Activated T-helper 1 cell treated with anti-CD3 and anti-CD28 coated beads, Interleukin-12 subunit alpha, Interleukin-12 subunit beta, Interleukin-2, Interleukin-4 antibody, amounts not matched to agents 30 ng/mL and 10 ng/mL and 1 ng/mL, durations not matched to agents 14 hours and 24 hours and 36 hours (primary cell): Measurements from ENCODE around the gene TBXAS1. TPM values are rescaled to one million over a fixed set of nuclear protein-coding genes. Genes with fewer than 3 reads are reported as not detected.

Experiments
- DNase-seq: peaks from one replicate; pipeline ENCODE4 v3.0.0; 2021; ENCODE audit warnings: low spot score
- H3K27ac Mint-ChIP-seq: one replicate; pipeline ENCODE4 v1.8.0; 2021; ENCODE audit warnings: mild to moderate bottlenecking, mixed read lengths
- H3K27me3 Mint-ChIP-seq: one replicate; pipeline ENCODE4 v1.8.0; 2022; ENCODE audit warnings: mild to moderate bottlenecking, moderate library complexity, mixed read lengths; ENCODE audit not compliant: insufficient read depth
- H3K36me3 Mint-ChIP-seq: one replicate; pipeline ENCODE4 v1.8.0; 2021; ENCODE audit warnings: low read depth, mixed read lengths
- H3K4me1 Mint-ChIP-seq: one replicate; pipeline ENCODE4 v1.8.0; 2021; ENCODE audit warnings: low read depth, mixed read lengths
- H3K4me3 Mint-ChIP-seq: one replicate; pipeline ENCODE4 v1.8.0; 2021; ENCODE audit warnings: mild to moderate bottlenecking, moderate library complexity, mixed read lengths
- H3K9me3 Mint-ChIP-seq: one replicate; pipeline ENCODE4 v1.8.0; 2021; ENCODE audit warnings: mixed read lengths
- intact Hi-C: fragments of 100-400 bp; cut with micrococcal nuclease; formaldehyde crosslinking; loops from one replicate; pipeline ENCODE4 v1.15.1; 2024
- total RNA-seq: library from RNA; stranded (reverse); gene quantifications from 2 replicates; pipeline ENCODE4 v1.2.3, GENCODE V29; 2022

The TBXAS1 gene
- total RNA-seq, 1 donor from 2014 or later, result 2.4 TPM

DNA sequence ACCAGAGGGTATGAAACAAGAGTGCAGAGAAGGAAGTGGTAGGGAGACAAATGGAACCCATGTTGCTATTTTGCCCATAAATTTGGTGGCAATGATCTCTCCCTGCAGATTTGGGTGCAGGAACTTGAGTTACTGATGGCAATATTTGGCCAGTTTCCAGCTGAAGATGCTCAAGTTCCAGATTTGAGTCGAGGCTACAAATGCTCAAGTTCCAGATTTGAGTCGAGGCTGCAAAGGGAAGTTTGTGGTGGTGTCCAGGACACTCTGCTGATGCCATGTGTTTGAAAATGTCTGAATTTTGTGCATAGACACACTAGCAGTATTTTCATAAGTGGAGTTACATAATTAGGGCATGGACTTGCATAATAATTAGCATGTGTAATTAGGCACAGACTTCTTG is 40.8 kb downstream of the TBXAS1 start:
- Mint-ChIP-seq H3K27me3 (peaks cover 4% of the 10 kb centered on the region), H3K4me1 (no peaks in the 10 kb centered on the region), H3K27ac (no peak overlapping the region), H3K4me3 (no peak overlapping the region), H3K9me3 (peaks cover 8% of the 10 kb centered on the region), H3K36me3 (no peaks in the 10 kb centered on the region)
- no peak for DNase-seq
- intact Hi-C loops, result no loop called here

DNA sequence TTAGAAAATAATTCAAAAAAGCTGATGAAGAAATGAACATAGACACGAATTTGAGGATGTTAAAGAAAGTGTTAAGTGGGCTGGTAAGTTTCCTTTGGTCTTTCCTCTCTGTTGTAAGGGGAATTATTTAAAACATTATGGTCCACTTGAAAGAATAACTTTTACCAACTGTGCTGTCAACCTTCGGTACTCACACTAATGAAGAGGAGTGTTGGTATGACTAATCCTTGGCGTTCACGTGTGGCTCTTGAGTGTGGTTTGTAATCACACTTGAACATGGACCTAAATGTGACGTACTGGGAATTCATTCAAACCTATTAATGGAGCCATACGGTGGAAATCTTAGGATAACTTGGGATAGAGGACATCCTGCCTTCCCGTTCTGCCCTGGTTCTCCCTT is 41.3 kb downstream of the TBXAS1 start:
- Mint-ChIP-seq H3K9me3 (peaks cover 4% of the 10 kb centered on the region), H3K36me3 (no peaks in the 10 kb centered on the region), H3K27ac (no peak overlapping the region), H3K4me1 (no peaks in the 10 kb centered on the region), H3K27me3 (peaks cover 2% of the 10 kb centered on the region), H3K4me3 (no peak overlapping the region)
- intact Hi-C loops, result no loop called here
- no peak for DNase-seq

DNA sequence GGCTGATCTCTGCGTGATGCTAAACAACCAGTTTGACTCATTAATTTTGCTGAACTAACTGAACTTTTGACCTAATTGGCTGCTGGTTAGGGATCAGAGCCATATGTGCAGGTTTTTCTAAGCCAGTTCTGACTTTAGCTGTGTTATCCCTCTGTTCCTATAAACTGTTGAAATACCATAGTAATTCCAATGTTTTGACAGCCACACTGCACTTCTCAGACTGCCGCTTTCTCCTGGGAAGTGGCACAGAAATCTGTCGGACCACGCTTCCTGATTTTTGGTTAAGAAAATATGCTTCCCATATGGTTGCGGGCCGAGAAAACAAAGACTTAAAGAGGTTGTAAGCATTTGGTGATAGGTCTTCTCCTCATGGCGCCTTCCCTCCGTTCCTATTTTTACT is 42.3 kb downstream of the TBXAS1 start:
- Mint-ChIP-seq H3K4me3 (no peak overlapping the region), H3K9me3 (peaks cover 4% of the 10 kb centered on the region), H3K36me3 (no peaks in the 10 kb centered on the region), H3K27ac (no peak overlapping the region), H3K27me3 (peaks cover 2% of the 10 kb centered on the region), H3K4me1 (no peaks in the 10 kb centered on the region)
- intact Hi-C loops, result no loop called here
- no peak for DNase-seq

DNA sequence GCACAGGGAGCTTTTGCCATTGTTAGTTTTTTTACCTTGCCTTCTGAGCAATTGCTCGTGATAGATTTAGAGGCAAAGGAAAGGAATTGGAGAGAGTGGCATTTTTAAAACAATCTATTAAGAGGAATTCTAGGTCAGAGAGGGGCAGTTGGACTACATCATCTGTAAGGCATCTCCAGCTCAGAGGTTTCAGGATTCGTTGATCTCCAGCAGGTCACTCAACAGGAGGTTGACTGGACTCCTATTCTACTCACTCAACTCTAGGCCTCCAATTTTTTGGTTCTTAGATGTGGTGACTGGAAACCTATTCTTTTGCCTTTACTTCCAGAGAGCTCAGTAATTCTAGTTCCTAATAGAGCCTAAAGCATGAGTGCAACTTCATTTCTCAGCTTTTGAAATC is 42.8 kb downstream of the TBXAS1 start:
- Mint-ChIP-seq H3K4me3 (no peak overlapping the region), H3K27me3 (no peaks in the 10 kb centered on the region), H3K27ac (no peak overlapping the region), H3K9me3 (peaks cover 4% of the 10 kb centered on the region), H3K36me3 (no peaks in the 10 kb centered on the region), H3K4me1 (no peaks in the 10 kb centered on the region)
- intact Hi-C loops, result no loop called here
- DNase-seq, result no peak

DNA sequence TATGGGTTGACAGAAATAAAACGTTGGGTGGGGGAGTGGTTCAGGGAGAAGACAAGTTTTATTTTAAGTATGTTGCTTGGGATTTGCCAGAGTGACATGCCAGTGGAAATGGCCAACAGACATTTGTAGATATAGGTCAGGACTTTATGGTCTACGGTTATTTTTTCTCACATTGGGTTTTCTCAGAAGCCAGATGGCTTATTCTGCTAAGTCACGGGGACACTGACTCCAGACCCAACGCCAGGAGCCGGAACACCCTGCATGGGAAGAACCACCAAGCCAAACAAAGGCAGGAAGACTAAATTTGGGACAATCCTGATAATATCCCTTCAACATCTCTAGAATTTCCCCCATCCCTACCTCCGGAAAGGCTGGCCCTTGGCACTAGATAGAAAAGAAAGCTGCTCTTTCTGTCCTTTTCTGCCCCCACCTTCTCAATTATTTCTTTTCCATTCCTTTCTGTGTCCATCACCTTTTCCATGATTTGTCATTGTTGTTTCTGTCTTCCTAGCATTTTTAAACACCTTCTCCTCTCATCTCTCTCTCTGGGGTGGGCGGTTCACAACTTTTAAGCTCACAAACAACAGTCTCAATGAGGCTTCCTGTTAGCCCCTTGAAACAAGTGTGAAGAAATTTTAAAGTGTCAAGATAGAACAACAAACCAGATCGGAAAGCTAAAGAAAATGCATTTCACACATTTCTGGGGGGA is 44.7 kb downstream of the TBXAS1 start:
- DNase-seq, result no peak
- no peak overlapping the region for H3K4me3 Mint-ChIP-seq
- peaks cover 7% of the 10 kb centered on the region for H3K4me1 Mint-ChIP-seq
- H3K27me3 Mint-ChIP-seq, result no peaks in the 10 kb centered on the region
- no peaks in the 10 kb centered on the region for H3K9me3 Mint-ChIP-seq
- intact Hi-C loops, result no loop called here
- no peak overlapping the region for H3K27ac Mint-ChIP-seq
- no peaks in the 10 kb centered on the region for H3K36me3 Mint-ChIP-seq

DNA sequence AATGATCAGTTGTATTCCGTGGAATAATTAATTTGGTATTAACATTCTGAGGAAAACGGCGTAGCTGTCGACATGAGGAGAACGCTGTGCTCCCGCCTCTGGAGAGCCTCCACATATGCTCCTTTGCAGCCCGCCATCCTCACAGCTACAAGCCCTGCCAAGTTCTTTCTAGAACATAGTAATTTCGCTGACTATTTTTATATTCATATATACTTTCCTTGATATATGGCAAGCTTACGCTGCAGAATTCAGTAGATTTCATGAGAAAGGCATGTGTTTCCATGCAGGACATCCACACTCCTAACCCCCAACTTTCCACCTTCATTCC is 45.2 kb downstream of the TBXAS1 start:
- H3K4me1 Mint-ChIP-seq, result peaks cover 7% of the 10 kb centered on the region
- DNase-seq, result no peak
- H3K4me3 Mint-ChIP-seq, result no peak overlapping the region
- H3K27ac Mint-ChIP-seq, result no peak overlapping the region
- intact Hi-C loops, result no loop called here
- peaks cover 2% of the 10 kb centered on the region for H3K27me3 Mint-ChIP-seq
- H3K36me3 Mint-ChIP-seq, result no peaks in the 10 kb centered on the region
- no peaks in the 10 kb centered on the region for H3K9me3 Mint-ChIP-seq

DNA sequence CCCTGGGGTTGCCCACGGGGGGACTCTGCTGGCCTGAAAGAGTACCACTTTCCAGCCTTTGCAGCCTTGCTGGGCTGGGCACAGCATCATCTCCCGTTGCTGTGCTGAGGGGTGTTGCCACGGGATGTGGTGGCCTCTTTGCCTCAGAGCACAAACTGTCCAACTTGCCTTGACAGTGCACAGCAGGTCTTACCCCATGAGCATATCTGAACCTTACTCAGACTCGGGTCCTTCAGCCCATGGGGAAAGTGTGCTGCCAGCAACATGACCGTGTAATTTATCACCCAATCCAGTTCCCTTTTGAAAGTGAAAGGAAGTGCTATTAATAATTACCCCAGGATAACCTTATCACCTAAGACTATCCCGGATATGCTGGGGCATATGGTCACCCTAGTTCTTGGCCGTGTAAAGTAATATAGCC is 46.8 kb downstream of the TBXAS1 start:
- Mint-ChIP-seq H3K27ac (no peak overlapping the region), H3K4me3 (no peak overlapping the region), H3K27me3 (peaks cover 2% of the 10 kb centered on the region), H3K9me3 (no peaks in the 10 kb centered on the region), H3K4me1 (peaks cover 7% of the 10 kb centered on the region), H3K36me3 (no peaks in the 10 kb centered on the region)
- DNase-seq, result no peak
- intact Hi-C loops, result no loop called here

DNA sequence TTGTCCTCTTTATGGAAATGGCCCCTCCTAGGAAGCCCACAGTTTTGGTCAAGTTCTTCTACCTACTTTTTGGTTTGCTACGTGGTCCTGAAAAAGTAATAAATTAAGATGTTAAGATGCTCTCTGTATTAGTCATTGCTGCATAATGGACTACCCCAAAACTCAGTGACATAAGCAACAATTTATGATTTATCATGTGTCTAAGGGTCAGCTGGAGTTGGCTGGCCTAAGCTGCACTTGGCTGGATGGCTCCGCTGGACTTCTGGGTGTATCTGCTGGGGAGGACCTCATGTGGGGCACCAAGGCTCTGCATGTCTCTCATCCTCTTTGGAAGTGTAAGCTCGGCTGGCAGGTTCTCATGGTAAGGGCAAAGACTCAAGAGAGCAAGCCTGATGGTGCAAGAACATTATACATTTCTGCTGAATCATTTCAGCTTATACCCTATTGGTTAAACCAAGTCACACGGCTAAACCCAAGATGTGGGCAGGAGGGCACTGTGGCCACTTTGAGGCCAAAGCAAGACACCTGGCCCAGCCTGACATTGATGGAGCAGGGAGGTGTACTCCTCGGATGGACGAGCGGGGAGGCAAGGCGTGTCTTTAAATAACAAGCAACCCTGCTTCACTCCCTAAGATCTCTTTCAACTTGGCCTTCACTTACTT is 47.7 kb downstream of the TBXAS1 start:
- Mint-ChIP-seq H3K4me1 (peaks cover 7% of the 10 kb centered on the region), H3K36me3 (no peaks in the 10 kb centered on the region), H3K4me3 (no peak overlapping the region), H3K9me3 (no peaks in the 10 kb centered on the region), H3K27ac (no peak overlapping the region), H3K27me3 (peaks cover 2% of the 10 kb centered on the region)
- no peak for DNase-seq
- intact Hi-C loops, result no loop called here

DNA sequence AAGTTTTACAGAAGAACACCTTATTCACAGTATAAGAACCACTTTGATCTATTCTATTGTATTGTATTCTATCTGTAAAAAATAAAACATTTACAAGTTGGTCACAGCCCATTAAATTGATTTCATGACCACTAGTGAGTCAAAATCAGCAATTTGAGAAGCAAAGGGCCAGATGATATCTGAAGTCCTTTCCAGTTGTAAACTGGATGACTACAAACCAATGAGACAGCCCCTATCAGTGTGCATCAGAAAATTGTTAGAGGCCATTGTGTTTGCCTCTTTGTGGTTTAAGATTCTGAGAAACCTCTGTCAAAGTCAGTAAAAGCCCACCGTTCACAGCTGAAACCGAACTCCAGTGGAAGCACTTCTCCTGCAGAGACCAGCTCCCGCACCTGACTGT is 54.8 kb downstream of the TBXAS1 start:
- DNase-seq, result no peak
- Mint-ChIP-seq H3K27me3 (peaks cover 5% of the 10 kb centered on the region), H3K4me1 (peaks cover 6% of the 10 kb centered on the region), H3K36me3 (no peaks in the 10 kb centered on the region), H3K9me3 (no peaks in the 10 kb centered on the region), H3K27ac (no peak overlapping the region), H3K4me3 (no peak overlapping the region)
- intact Hi-C loops, result no loop called here

DNA sequence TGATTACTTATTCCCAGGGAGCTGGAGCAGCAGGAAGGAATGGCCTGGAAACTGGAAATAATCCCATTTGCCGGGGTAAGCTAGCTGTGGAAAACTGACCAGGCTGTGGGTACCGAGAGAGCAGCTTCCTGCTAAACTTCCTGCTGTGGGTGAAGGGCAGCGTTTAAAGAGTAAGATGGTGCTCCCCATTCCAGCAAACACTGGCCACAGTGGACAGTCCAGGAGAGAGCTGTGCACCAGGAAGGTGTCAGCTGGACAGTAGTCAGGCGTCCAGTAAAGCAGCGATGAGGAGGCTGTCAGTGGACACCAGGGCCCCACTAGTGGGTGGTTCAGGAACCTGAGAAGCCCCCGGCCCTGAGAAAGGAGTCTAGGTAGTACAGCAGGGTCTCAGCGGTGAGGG is 55.4 kb downstream of the TBXAS1 start:
- Mint-ChIP-seq H3K4me1 (peaks cover 6% of the 10 kb centered on the region), H3K27ac (no peak overlapping the region), H3K36me3 (no peaks in the 10 kb centered on the region), H3K9me3 (no peaks in the 10 kb centered on the region), H3K4me3 (no peak overlapping the region), H3K27me3 (peaks cover 3% of the 10 kb centered on the region)
- DNase-seq, result no peak
- intact Hi-C loops, result no loop called here

DNA sequence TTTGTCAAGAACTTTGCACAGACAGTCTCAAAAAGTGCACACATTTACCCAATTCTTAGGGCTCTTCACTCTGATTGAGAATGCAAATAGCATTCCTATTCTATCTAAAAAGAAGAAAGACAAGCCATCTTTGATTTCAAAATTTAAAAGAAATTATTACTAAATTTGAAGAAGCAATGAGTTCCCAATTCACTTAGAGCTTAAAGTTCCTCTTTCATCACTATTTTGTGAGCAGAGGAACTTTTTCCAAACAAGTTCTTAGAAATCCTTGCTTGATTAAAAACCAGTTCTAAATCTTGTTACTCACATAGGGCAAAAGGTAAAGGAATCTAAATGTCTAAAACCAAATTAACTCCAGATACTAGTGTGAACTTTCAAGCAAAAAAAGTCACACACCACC is 56.4 kb downstream of the TBXAS1 start:
- Mint-ChIP-seq H3K36me3 (no peaks in the 10 kb centered on the region), H3K27me3 (peaks cover 3% of the 10 kb centered on the region), H3K4me1 (peaks cover 6% of the 10 kb centered on the region), H3K27ac (no peak overlapping the region), H3K4me3 (no peak overlapping the region), H3K9me3 (no peaks in the 10 kb centered on the region)
- DNase-seq, result no peak
- intact Hi-C loops, result no loop called here

DNA sequence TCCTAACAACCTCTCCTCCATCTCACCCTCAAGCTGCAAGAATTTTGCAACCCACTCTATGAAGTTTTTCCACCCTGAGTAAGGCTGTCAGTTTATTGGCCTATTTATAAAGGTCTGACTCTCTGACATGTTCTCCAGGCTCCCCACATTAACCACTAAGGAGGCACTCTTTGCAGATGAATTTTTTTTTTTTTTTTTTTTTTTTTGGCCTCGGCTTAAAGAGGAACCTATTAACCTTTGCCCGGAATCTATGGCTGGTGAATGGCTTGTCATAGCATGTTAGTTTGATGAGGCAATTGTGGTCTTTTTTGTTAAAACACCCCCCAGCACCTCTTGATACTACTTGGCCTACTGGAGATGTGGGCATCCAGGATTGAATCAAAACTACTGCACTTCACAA is 57.1 kb downstream of the TBXAS1 start:
- Mint-ChIP-seq H3K4me1 (peaks cover 6% of the 10 kb centered on the region), H3K36me3 (no peaks in the 10 kb centered on the region), H3K27me3 (peaks cover 3% of the 10 kb centered on the region), H3K4me3 (no peak overlapping the region), H3K27ac (peak overlapping the region; percentile 20), H3K9me3 (no peaks in the 10 kb centered on the region)
- intact Hi-C loops, result no loop called here
- DNase-seq, result no peak

DNA sequence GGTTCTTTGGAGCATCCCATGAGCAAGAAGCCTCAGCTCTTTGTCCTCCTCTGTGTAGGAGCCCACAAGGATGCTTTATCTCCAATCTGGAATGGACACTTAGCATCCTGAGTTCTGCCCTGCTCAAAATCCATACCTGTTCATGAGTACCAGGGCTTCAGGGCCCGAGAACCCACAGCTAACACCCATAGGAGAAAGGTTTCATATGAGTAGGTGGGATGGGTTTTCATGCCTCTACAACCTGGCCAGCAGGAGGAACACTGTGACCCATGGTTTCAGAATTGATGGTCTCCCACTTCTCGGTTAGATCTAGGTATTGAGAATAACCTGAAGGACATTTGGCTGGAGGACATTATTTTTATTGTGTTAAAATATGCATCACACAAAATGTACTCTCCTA is 57.8 kb downstream of the TBXAS1 start:
- intact Hi-C loops, result no loop called here
- Mint-ChIP-seq H3K27ac (no peak overlapping the region), H3K4me3 (no peak overlapping the region), H3K36me3 (no peaks in the 10 kb centered on the region), H3K27me3 (peaks cover 3% of the 10 kb centered on the region), H3K4me1 (peaks cover 6% of the 10 kb centered on the region), H3K9me3 (no peaks in the 10 kb centered on the region)
- DNase-seq, result no peak
